DND-41 (cell line): ENCODE data around the gene TMEM9B.
"Not testable (repeated sequence)": the region's sequence is repeated elsewhere in the genome, so short reads cannot be mapped to it uniquely, and the experiment has no call there.

Experiments
- ATAC-seq: fragments of 200-7000 bp; cut with Tn5 transposase; 3 replicates; pipeline ENCODE4 v1.9.1; 2021; ENCODE audit warnings: low read depth; ENCODE audit not compliant: insufficient read depth
- DNase-seq: peaks from one replicate; pipeline ENCODE4 v3.0.0-alpha.2; 2020
- H2AFZ ChIP-seq: 2 replicates; pipeline ENCODE4 v1.6.0; 2012; ENCODE audit warnings: low read depth, low read length
- H3K27ac ChIP-seq: 2 replicates; pipeline ENCODE4 v1.5.1; 2012; ENCODE audit warnings: low read length, inconsistent platforms
- H3K27me3 ChIP-seq: fragments of 200-600 bp; sonication (generic); 2 replicates; pipeline ENCODE4 v1.6.0; 2012; ENCODE audit warnings: low read length, mild to moderate bottlenecking, inconsistent platforms; ENCODE audit not compliant: insufficient read depth, poor library complexity
- H3K36me3 ChIP-seq: 2 replicates; pipeline ENCODE4 v1.5.1; 2012; ENCODE audit warnings: low read length, inconsistent platforms; ENCODE audit not compliant: insufficient read depth
- H3K4me1 ChIP-seq: 2 replicates; pipeline ENCODE4 v1.5.1; 2012; ENCODE audit warnings: mild to moderate bottlenecking, low read length; ENCODE audit not compliant: insufficient read depth
- H3K4me2 ChIP-seq: 2 replicates; pipeline ENCODE4 v1.6.0; 2012; ENCODE audit warnings: mild to moderate bottlenecking, moderate library complexity, low read length, inconsistent platforms; ENCODE audit not compliant: insufficient read depth
- H3K4me3 ChIP-seq, 2 experiments: fragments of 200-600 bp in 1 of 2; shearing (Covaris generic) in 1 of 2; 2 replicates each; pipeline ENCODE4 v1.5.1; 2012 to 2016; ENCODE audit warnings: inconsistent platforms in 2 of 2, low read length in 2 of 2, mild to moderate bottlenecking in 2 of 2, low read depth in 1 of 2, moderate library complexity in 1 of 2
- H3K79me2 ChIP-seq: 2 replicates; pipeline ENCODE4 v1.6.0; 2012; ENCODE audit warnings: low read length, inconsistent platforms; ENCODE audit not compliant: insufficient read depth
- H3K9ac ChIP-seq: 2 replicates; pipeline ENCODE4 v1.6.0; 2012; ENCODE audit warnings: low read depth, mild to moderate bottlenecking, inconsistent platforms, low read length, moderate library complexity
- H3K9me3 ChIP-seq: 2 replicates; pipeline ENCODE4 v1.5.1; 2012; ENCODE audit warnings: low read length, moderate library complexity, mild to moderate bottlenecking, inconsistent platforms; ENCODE audit not compliant: insufficient read depth, severe bottlenecking
- H4K20me1 ChIP-seq: 2 replicates; pipeline ENCODE4 v1.6.0; 2012; ENCODE audit warnings: low read length; ENCODE audit not compliant: insufficient read depth
- CTCF ChIP-seq: IDR thresholded peaks from 2 replicates; pipeline ENCODE4 v1.5.1; 2012; ENCODE audit warnings: borderline replicate concordance, low read length, moderate library complexity, mild to moderate bottlenecking; ENCODE audit not compliant: poor library complexity, severe bottlenecking; ENCODE audit errors: extremely low read depth
- EZH2 ChIP-seq: IDR thresholded peaks from 3 replicates; pipeline ENCODE4 v1.6.1; 2012; ENCODE audit warnings: borderline replicate concordance, low read depth, mild to moderate bottlenecking, moderate library complexity, low read length, inconsistent platforms; ENCODE audit not compliant: severe bottlenecking

The TMEM9B gene

GRCh38 chr11:8964324-8965320 lies at the start of gene TMEM9B:
TSS of gene TMEM9B (minus strand) at chr11:8964442. CDS start at chr11:8964313, 129 bp downstream.
- H3K4me1 ChIP-seq: peaks cover 30% of the 10 kb centered on the region
- H3K4me2 ChIP-seq: peak within 1 kb of the TSS; percentile 98
- H2AFZ ChIP-seq: peak within 1 kb of the TSS; percentile 92
- H3K27me3 ChIP-seq: no peaks in the 10 kb centered on the region
- H3K27ac ChIP-seq: peak within 1 kb of the TSS; percentile 83
- H3K9ac ChIP-seq: peak within 1 kb of the TSS; percentile 85
- peaks cover 35% of the 10 kb centered on the region for H3K79me2 ChIP-seq
- ATAC-seq (peak; percentile 90), DNase-seq (peak; percentile 81)
- no peak for TF ChIP-seq CTCF
- no peak for TF ChIP-seq EZH2
- H4K20me1 ChIP-seq: no peaks in the 10 kb centered on the region; the same call in 1 of the 2 replicates
- H3K36me3 ChIP-seq: no peaks in the 10 kb centered on the region; the same call in 1 of the 2 replicates
- H3K4me3 ChIP-seq: peak within 1 kb of the TSS; percentile 52 to 84
- no peaks in the 10 kb centered on the region for H3K9me3 ChIP-seq

- no peaks in the 10 kb centered on the region for H4K20me1 ChIP-seq
- H3K27me3 ChIP-seq: no peaks in the 10 kb centered on the region
- H3K4me1 ChIP-seq: peaks cover 6% of the 10 kb centered on the region; the same call in 1 of the 2 replicates
- H3K4me2 ChIP-seq: no peak overlapping the region
- no peak for TF ChIP-seq CTCF
- no peak for TF ChIP-seq EZH2
- DNase-seq (no peak), ATAC-seq (no peak)
- no peaks in the 10 kb centered on the region for H3K79me2 ChIP-seq
- no peak overlapping the region for H3K4me3 ChIP-seq
- H2AFZ ChIP-seq: no peak overlapping the region
- no peaks in the 10 kb centered on the region for H3K9me3 ChIP-seq
- no peak overlapping the region for H3K9ac ChIP-seq
- no peak overlapping the region for H3K27ac ChIP-seq
- no peaks in the 10 kb centered on the region for H3K36me3 ChIP-seq
Observed at GRCh38 chr11:9013373-9013772, 49.1 kb upstream of the TMEM9B start.

- H2AFZ ChIP-seq, H3K27ac ChIP-seq, H3K9ac ChIP-seq, ATAC-seq, H3K4me3 ChIP-seq, H3K79me2 ChIP-seq, H4K20me1 ChIP-seq, H3K4me2 ChIP-seq, DNase-seq, H3K36me3 ChIP-seq, H3K9me3 ChIP-seq, H3K4me1 ChIP-seq: not testable (repeated sequence)
- H3K27me3 ChIP-seq: peaks cover 16% of the 10 kb centered on the region
Observed at GRCh38 chr11:9009538-9009937, 45.3 kb upstream of the TMEM9B start.

- H4K20me1 ChIP-seq: no peaks in the 10 kb centered on the region
- H3K9me3 ChIP-seq: no peaks in the 10 kb centered on the region
- DNase-seq (no peak), ATAC-seq (no peak)
- H3K9ac ChIP-seq: no peak overlapping the region
- no peak overlapping the region for H3K27ac ChIP-seq
- no peaks in the 10 kb centered on the region for H3K4me1 ChIP-seq
- H2AFZ ChIP-seq: no peak overlapping the region
- H3K27me3 ChIP-seq: peaks cover 19% of the 10 kb centered on the region
- H3K4me2 ChIP-seq: no peak overlapping the region
- TF ChIP-seq EZH2 (no peak), CTCF (no peak)
- no peak overlapping the region for H3K4me3 ChIP-seq
- no peaks in the 10 kb centered on the region for H3K36me3 ChIP-seq
- H3K79me2 ChIP-seq: no peaks in the 10 kb centered on the region
Observed at GRCh38 chr11:9008661-9009060, 44.4 kb upstream of the TMEM9B start.
